ENCODE data around the gene NKX2-1.

DNA sequence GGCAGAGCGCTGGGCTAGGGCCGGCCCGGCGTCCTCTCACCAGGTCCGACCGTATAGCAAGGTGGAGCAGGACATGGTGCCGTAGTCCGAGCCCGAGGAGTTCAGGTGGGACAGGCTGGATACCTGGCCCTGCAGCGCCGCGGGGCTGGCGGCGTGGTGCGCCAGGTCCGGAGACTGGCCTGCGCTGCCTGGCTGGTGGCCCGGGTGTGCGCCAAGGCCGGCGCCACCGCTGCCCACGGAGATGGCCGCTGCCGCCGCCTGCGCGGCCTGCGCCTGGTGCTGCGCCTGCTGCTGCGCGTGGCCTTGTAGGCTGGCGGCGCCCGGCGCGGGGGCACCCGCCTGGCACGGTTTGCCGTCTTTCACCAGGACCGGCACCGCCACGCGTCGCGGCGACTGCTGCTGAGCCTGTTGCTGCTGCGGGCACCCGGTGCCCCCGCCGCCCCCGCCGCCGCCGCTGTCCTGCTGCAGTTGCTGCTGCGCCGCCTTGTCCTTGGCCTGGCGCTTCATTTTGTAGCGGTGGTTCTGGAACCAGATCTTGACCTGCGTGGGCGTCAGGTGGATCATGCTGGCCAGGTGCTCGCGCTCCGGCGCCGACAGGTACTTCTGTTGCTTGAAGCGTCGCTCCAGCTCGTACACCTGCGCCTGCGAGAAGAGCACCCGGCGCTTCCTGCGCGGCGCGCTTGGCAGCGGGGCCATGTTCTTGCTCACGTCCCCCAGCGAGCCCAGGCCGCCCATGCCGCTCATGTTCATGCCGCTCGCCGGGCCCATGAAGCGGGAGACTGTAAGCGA is 2.6 kb downstream of the NKX2-1 start:
- TF ChIP-seq, protein P1, sequence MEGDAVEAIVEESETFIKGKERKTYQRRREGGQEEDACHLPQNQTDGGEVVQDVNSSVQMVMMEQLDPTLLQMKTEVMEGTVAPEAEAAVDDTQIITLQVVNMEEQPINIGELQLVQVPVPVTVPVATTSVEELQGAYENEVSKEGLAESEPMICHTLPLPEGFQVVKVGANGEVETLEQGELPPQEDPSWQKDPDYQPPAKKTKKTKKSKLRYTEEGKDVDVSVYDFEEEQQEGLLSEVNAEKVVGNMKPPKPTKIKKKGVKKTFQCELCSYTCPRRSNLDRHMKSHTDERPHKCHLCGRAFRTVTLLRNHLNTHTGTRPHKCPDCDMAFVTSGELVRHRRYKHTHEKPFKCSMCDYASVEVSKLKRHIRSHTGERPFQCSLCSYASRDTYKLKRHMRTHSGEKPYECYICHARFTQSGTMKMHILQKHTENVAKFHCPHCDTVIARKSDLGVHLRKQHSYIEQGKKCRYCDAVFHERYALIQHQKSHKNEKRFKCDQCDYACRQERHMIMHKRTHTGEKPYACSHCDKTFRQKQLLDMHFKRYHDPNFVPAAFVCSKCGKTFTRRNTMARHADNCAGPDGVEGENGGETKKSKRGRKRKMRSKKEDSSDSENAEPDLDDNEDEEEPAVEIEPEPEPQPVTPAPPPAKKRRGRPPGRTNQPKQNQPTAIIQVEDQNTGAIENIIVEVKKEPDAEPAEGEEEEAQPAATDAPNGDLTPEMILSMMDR (IDR thresholded peaks at IDR 0.05; ENCODE audit: extremely low read depth in 1 of 2, insufficient read depth in 1 of 2, low read depth in 1 of 2, low read length in 2 of 2), result no peak
- TF ChIP-seq POLR2AphosphoS5 (IDR thresholded peaks at IDR 0.05; ENCODE audit: insufficient read depth, low read depth, low read length) (no peak), POLR2A (IDR thresholded peaks at IDR 0.05; ENCODE audit: low read depth, low read length) (no peak), MYC (IDR thresholded peaks at IDR 0.05; ENCODE audit: low read depth, low read length) (no peak), EZH2 (IDR thresholded peaks at IDR 0.05; ENCODE audit: borderline replicate concordance, low read depth, low read length, severe bottlenecking) (peak; percentile 84), GATA2 (IDR thresholded peaks at IDR 0.05; ENCODE audit: insufficient read depth, insufficient read length, low read depth, low read length) (no peak), FOS (IDR thresholded peaks at IDR 0.05; ENCODE audit: borderline replicate concordance, insufficient read depth, low read length) (no peak)
- TF ChIP-seq, protein P2, sequence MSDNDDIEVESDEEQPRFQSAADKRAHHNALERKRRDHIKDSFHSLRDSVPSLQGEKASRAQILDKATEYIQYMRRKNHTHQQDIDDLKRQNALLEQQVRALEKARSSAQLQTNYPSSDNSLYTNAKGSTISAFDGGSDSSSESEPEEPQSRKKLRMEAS (IDR thresholded peaks at IDR 0.05; ENCODE audit: insufficient read depth, insufficient read length), result no peak
